Skeletal muscle tissue (tissue), 4 donors: ENCODE data around the gene TMEM53. TPM values are rescaled to one million over a fixed set of nuclear protein-coding genes. Genes with fewer than 3 reads are reported as not detected.

Source experiments
- H3K27ac ChIP-seq: one replicate; pipeline ENCODE4 v1.7.0; 2013; ENCODE audit warnings: mild to moderate bottlenecking, low read depth, low read length, inconsistent platforms
- H3K27me3 ChIP-seq, 3 donors: one replicate each; pipeline ENCODE4 v1.7.0; 2013; ENCODE audit warnings: low read length in 3 of 3; ENCODE audit not compliant: control insufficient read depth in 3 of 3, insufficient read depth in 3 of 3
- H3K36me3 ChIP-seq, 3 donors: one replicate each; pipeline ENCODE4 v1.7.0; 2013; ENCODE audit warnings: low read length in 3 of 3; ENCODE audit not compliant: control insufficient read depth in 3 of 3, insufficient read depth in 3 of 3
- H3K4me1 ChIP-seq, 3 donors: one replicate each; pipeline ENCODE4 v1.7.0; 2013; ENCODE audit warnings: low read length in 3 of 3, mild to moderate bottlenecking in 3 of 3; ENCODE audit not compliant: control insufficient read depth in 3 of 3, insufficient read depth in 3 of 3
- H3K4me3 ChIP-seq, 3 donors: one replicate each; pipeline ENCODE4 v1.7.0; 2013; ENCODE audit warnings: low read length in 3 of 3
- H3K9ac ChIP-seq, 3 donors: one replicate each; pipeline ENCODE4 v1.7.0; 2013; ENCODE audit warnings: low read length in 3 of 3, mild to moderate bottlenecking in 3 of 3, moderate library complexity in 2 of 3, low read depth in 1 of 3
- H3K9me3 ChIP-seq, 3 donors: one replicate each; pipeline ENCODE4 v1.7.0; 2013; ENCODE audit warnings: low read length in 3 of 3; ENCODE audit not compliant: control insufficient read depth in 3 of 3
- total RNA-seq: library from RNA; depleted of rRNA; stranded (reverse); fragments of >200 nt; gene quantifications from one replicate; pipeline ENCODE4 v1.2.3, GENCODE V29; 2014
- donor health status: Osteomylitis.

Gene TMEM53
- total RNA-seq, 1 donor from 2014 or later: 3.1 TPM

DNA sequence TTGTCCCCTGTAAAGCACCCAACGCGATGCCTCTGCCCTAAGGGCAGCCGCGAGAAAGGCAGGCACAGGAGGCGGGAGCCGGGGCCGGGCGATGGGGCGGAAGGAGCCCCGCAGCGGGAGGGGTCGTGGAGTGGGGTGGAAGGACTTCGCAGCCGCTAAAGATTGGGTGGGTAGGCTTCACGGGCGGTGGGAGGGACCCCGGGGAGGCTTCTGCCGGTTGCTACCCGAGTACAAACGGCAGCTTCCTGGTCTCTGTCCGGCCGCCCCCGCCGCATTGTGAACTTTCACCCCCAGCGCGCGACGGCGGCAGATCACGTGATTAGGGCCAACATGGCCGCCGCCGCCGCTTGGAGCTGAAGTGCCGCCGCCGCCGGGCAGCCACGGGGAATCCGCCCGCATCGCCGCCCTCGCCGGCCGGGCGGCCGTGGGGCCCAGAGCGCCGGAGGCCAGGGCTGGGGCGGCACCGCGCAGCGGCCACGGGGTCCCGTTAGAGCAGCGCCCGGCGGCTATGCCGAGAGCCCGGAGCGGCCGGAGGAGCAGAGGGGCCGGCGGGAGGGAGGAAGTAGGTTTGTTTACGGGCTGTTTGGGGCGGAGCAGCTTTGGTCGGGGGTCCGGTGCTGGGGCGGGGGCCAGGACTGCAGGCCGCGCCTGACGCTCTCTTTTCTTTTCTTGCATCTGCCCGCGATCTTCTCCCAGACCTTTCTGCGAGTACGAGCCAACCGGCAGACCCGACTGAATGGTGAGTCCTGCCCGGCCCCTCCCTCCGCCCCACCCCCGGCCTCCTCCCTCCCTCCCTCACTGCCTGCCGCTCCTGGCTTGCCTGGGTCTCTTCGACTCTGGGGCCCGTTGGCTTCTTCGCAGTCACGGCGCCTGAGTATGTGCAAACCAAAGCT is 42.4 kb downstream of the TMEM53 start:
- Histone ChIP-seq H3K27me3 (no peaks in the 10 kb centered on the region), H3K9ac (peak overlapping the region; percentile 83 to 96 (median 92)), H3K36me3 (peaks cover 22 to 29% (median 27%) of the 10 kb centered on the region in 3 donors), H3K4me1 (peaks cover 42 to 52% (median 42%) of the 10 kb centered on the region in 3 donors), H3K9me3 (no peaks in the 10 kb centered on the region), H3K27ac (peak overlapping the region; percentile 93), H3K4me3 (peak overlapping the region; percentile 79 to 88 (median 82))

DNA sequence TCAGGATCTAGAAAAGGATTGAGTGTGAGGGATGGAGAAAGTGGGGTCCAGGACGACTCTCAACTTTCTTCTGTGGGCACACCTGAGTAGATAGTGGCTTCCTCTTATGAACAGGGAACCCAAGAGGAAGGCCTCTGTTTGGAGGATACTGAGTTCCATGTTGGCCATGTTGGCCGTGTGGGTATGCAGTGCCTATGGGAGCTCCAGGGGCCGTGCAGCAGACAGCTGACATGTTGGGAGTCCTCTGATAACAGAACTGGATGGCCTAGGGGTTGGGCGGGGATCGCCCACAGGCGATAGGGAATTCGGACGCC is 43.0 kb downstream of the TMEM53 start:
- Histone ChIP-seq H3K9ac (peak overlapping the region; percentile 83 to 96 (median 92)), H3K9me3 (no peaks in the 10 kb centered on the region), H3K4me1 (peaks cover 36 to 46% (median 36%) of the 10 kb centered on the region in 3 donors), H3K27me3 (no peaks in the 10 kb centered on the region), H3K4me3 (peak overlapping the region; percentile 79 to 88 (median 82)), H3K36me3 (peaks cover 16 to 22% (median 21%) of the 10 kb centered on the region in 3 donors), H3K27ac (peak overlapping the region; percentile 93)

DNA sequence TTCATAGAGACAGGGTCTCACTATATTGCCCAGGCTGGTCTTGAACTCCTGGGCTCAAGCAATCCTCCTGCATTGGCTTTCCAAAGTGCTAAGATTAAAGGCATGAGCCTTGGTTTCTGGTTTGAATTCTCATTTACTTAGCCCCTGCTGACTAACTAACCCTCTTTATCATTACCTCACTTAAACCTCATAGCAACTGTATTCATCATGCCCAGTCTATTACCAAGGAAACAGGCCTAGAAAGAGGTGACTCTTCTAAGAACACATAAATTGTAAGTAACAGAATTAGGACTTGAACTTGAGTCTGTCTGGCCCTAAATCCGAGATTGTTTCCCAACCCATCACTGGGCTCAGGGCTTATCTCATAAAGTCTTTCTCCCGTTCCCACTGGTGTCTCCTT is 44.2 kb downstream of the TMEM53 start:
- Histone ChIP-seq H3K4me1 (peaks cover 25 to 35% (median 28%) of the 10 kb centered on the region in 3 donors), H3K9me3 (no peaks in the 10 kb centered on the region), H3K27me3 (no peaks in the 10 kb centered on the region), H3K9ac (no peak overlapping the region), H3K4me3 (no peak overlapping the region), H3K27ac (no peak overlapping the region), H3K36me3 (peaks cover 4 to 12% (median 11%) of the 10 kb centered on the region in 3 donors)

DNA sequence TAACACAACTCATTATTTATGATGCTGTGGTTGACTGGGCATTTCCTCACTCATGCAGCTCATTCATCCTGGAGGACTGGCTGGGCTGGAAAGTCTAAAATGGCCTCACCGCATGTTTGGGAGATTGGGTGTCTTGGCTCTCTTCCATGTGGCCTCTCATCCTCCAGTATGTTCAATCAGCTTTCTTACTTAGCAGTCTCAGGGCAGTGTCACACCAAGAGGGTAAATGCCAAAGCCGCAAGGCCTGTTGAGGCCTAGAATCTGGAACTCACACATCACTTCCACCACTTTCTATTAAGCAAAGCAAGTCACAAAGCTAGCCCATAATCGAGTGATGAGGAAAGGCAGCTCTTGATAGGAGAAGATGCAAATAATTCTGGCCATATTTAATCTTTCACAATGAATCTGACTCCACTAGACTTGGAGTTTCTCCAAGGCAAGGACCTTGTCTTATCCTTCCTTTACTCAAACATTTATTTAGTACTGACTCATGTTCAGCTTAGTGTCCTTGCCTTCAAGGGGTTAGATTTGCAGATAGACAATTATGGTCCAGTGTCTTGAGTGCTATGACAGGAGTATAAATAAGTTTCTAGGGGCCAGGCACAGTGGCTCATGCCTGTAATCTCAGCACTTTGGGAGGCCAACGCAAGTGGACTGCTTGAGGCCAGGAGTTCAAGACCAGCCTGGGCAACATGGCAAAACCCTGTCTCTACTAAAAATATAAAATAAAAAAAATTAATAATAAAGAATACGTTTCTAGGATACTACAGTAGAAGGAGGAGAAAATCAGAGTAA is 45.1 kb downstream of the TMEM53 start:
- H3K9ac ChIP-seq: no peak overlapping the region
- no peak overlapping the region for H3K4me3 ChIP-seq
- H3K27ac ChIP-seq: no peak overlapping the region
- no peaks in the 10 kb centered on the region for H3K27me3 ChIP-seq
- no peaks in the 10 kb centered on the region for H3K9me3 ChIP-seq
- peaks cover 19 to 25% (median 22%) of the 10 kb centered on the region in 3 donors for H3K4me1 ChIP-seq
- H3K36me3 ChIP-seq: peaks cover 0 to 10% (median 4%) of the 10 kb centered on the region in 3 donors

DNA sequence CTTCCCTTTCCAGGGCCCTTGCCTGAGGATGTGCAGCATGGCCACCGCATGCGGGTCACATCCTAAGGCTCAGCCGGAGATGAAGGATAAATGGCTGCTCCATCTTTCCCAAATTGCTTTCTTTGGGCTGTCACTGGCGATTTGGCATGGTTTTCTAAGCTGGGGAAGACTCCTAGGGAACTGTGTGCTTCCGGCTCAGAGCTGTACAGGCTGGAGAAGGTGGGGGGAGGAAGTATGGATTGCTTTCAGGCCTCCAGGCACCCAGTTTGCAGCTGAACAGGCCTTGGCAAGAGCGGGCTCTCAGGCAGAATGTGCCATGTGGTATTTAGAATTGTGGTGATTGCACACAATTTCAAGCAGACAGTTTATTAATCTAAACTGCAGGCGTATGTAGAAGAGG is 48.9 kb downstream of the TMEM53 start:
- H3K9ac ChIP-seq: no peak overlapping the region
- H3K27ac ChIP-seq: no peak overlapping the region
- H3K36me3 ChIP-seq: no peaks in the 10 kb centered on the region
- no peak overlapping the region for H3K4me3 ChIP-seq
- H3K4me1 ChIP-seq: no peaks in the 10 kb centered on the region
- H3K9me3 ChIP-seq: no peaks in the 10 kb centered on the region
- no peaks in the 10 kb centered on the region for H3K27me3 ChIP-seq

DNA sequence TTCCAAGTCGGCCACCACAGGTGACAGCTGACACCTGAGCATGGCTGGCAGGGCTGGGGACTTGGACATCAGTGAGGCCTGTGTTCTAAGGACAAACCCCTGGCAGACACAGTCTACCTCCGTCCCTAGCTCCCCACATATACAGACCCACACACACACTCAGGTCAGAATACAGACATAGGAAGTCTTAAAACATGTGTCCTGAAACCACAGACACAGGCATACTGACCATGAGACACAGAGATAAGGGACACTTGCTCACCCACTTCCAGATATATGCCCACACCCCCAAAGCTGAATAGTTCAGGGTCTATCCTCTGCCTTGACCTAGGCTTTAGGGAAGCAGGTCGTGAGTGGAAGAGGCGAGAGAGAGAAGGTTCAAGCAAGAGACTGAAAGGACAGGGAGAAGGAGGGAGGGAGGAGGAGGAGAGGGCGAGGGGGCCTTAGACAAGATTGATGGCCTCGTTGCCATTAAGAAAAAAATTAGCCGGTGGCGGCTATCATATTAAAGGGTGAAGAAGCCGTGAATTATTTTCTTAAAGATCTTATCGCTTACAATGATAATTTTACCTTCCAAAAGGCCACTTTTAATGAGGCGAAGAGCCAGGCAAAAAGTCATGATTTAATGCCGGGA is 49.9 kb downstream of the TMEM53 start:
- Histone ChIP-seq H3K9ac (no peak overlapping the region), H3K36me3 (no peaks in the 10 kb centered on the region), H3K9me3 (no peaks in the 10 kb centered on the region), H3K4me3 (no peak overlapping the region), H3K27me3 (no peaks in the 10 kb centered on the region), H3K27ac (no peak overlapping the region), H3K4me1 (no peaks in the 10 kb centered on the region)

DNA sequence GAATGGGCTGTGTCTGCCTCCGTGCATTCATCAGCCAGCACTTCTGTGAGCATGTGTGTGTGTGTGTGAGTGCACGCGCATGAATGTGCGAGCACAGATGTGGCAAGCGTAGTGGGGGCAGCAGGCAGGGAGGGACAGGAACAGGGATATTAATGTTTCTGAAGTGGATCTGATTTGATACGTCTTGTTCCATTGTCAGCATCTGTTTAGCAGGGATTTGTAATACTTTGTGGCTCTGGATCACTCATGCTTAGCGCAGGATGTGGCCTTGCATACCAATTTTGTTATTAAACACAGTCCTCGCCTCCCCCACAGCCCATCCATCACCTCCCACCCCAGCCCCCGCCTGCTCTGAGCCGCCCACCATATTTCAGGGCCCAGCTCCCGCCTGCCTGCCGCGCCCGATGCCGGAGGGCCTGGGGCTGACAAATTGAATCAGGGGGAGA is 52.4 kb downstream of the TMEM53 start:
- H3K4me1 ChIP-seq: peaks cover 0 to 2% (median 0%) of the 10 kb centered on the region in 3 donors

DNA sequence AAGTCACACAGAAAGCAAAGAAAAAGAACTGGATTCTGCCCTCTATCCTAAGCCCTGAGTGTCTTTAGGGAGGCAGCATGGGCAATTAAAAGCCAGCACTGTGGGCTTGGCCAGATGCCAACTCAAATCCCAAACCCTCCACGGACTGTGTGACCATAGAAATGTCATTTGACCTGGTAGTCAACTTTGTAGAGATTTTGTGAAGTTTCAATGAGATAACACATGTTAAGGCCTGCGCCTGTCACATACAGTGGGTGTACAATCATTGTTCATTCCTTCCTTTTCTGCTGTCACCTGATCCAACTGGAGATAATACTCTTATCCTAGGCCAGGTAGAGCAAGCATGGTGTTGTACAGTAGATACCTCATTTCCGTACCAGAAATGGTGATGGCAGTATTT is 54.2 kb downstream of the TMEM53 start:
- Histone ChIP-seq H3K9me3 (no peaks in the 10 kb centered on the region), H3K27ac (no peak overlapping the region), H3K4me3 (no peak overlapping the region), H3K4me1 (peaks cover 0 to 4% (median 0%) of the 10 kb centered on the region in 3 donors), H3K27me3 (peaks cover 5 to 19% (median 12%) of the 10 kb centered on the region in 3 donors), H3K9ac (no peak overlapping the region), H3K36me3 (no peaks in the 10 kb centered on the region)

More for the DNA sequence above, 52.4 kb downstream of the TMEM53 start:
- H3K9me3 ChIP-seq: no peaks in the 10 kb centered on the region
- peaks cover 0 to 6% (median under 1%) of the 10 kb centered on the region in 3 donors for H3K27me3 ChIP-seq
- no peak overlapping the region for H3K27ac ChIP-seq
- H3K4me3 ChIP-seq: no peak overlapping the region
- H3K9ac ChIP-seq: no peak overlapping the region
- no peaks in the 10 kb centered on the region for H3K36me3 ChIP-seq

DNA sequence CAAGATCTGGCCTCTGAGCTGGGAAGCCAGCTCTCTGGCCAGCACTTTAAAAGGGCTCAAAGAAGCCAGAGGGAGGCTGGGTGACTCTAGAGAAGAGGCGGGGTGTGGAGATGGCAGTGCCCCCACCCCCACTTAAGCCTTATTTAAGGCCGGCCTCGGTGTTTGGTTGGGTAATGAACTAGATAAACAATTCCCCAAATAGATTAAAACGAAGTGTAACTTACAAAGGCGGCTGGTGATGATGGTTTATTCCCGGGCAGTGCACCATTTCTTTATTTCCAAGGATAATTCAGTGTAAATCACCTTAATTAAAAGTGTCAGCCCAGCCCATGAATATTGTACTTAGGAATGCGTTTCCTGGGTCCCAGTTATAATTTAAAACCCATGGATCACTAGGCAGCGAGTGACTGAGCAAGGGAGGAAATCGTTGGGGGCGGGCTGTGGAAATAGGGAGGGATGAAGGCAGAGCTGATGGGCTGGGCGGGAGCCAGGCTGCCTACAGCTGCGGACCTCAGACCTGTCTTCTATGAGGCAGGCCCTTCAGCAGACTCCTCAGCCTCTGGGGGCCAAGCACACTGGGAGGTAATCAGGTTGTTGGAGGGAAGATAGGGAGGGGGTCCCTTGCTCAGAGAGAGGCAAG is 54.9 kb downstream of the TMEM53 start:
- H3K4me1 ChIP-seq: peaks cover 0 to 4% (median 0%) of the 10 kb centered on the region in 3 donors
- H3K36me3 ChIP-seq: no peaks in the 10 kb centered on the region
- peaks cover 5 to 24% (median 15%) of the 10 kb centered on the region in 3 donors for H3K27me3 ChIP-seq
- no peak overlapping the region for H3K4me3 ChIP-seq
- no peaks in the 10 kb centered on the region for H3K9me3 ChIP-seq
- H3K9ac ChIP-seq: no peak overlapping the region
- H3K27ac ChIP-seq: no peak overlapping the region
